HCT116 (cell line): ENCODE data around the gene LAYN. TPM values are rescaled to one million over a fixed set of nuclear protein-coding genes. Genes with fewer than 3 reads are reported as not detected.

Experiments used
- POLR2A ChIP-seq: IDR thresholded peaks from 2 replicates; pipeline ENCODE4 v1.7.0; 2011; ENCODE audit warnings: borderline replicate concordance; ENCODE audit not compliant: insufficient read depth, insufficient read length; ENCODE audit errors: extremely low read depth
- POLR2AphosphoS5 ChIP-seq: IDR thresholded peaks from 2 replicates; pipeline ENCODE4 v1.6.1; 2011; ENCODE audit warnings: mild to moderate bottlenecking, low read depth, low read length, moderate library complexity
- RAD21 ChIP-seq: IDR thresholded peaks from 2 replicates; pipeline ENCODE4 v1.6.1; 2012; ENCODE audit warnings: low read depth, mild to moderate bottlenecking
- REST ChIP-seq: IDR thresholded peaks from 2 replicates; pipeline ENCODE4 v1.6.1; 2012; ENCODE audit warnings: low read depth
- ZBTB33 ChIP-seq: IDR thresholded peaks from 2 replicates; pipeline ENCODE4 v1.6.1; 2011; ENCODE audit warnings: mild to moderate bottlenecking, low read length, moderate library complexity; ENCODE audit not compliant: insufficient replicate concordance; ENCODE audit errors: extremely low read depth
- ZFX ChIP-seq: fragments of 450-650 bp; IDR thresholded peaks from 2 replicates; pipeline ENCODE4 v1.6.1; 2017
- ZNF274 ChIP-seq: fragments of 200-500 bp; sonication (Bioruptor generic); IDR thresholded peaks from 2 replicates; pipeline ENCODE4 v1.6.1; 2014; ENCODE audit warnings: mild to moderate bottlenecking, low read depth, low read length, inconsistent platforms
- total RNA-seq: library from RNA; stranded (reverse); gene quantifications from one replicate; pipeline ENCODE4 v1.2.1, GENCODE V29; 2021; ENCODE audit not compliant: unreplicated experiment

The LAYN gene
- total RNA-seq, 1 experiment from 2014 or later, result not detected

DNA sequence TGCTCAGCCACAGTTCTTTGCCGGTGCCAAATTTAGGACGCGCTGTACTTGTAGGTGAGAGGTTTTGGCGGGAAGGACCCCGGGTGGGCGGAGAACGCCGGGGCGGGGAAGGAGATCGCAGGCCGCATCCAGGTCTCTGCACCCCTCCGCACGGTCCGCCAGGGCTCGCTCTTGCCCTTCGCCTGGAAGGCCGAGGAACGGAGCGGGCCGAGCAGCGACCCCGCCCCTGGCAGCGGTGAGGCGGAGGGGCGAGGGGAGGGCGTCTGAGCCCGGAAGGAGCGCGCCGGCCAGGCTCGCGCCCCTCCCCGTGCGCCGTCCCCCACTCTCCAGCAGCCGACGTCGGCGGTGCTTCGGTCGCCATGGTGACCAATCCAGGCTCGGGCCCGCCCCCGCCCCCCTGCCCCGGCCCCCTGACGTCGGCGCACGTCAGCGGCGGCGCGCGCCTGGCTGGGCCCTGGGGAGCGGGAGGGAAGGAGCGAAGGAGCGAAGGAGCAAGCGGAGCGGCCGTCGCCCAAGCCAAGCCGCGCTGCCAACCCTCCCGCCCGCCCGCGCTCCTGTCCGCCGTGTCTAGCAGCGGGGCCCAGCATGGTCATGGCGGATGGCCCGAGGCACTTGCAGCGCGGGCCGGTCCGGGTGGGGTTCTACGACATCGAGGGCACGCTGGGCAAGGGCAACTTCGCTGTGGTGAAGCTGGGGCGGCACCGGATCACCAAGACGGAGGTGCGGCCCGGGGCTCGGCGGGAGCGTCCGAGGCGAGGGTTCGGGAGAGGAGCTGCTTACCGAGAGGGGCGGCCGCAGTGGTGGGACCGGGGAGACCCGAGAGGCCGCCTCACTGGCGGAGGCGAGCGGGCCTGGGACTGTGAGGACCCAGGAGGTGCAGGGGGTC lies 61.7 kb downstream of the LAYN start, which contains the start of gene SIK2 (continued):
- TF ChIP-seq ZBTB33, result no peak
- peak; percentile 71 for TF ChIP-seq ZFX
- no peak for TF ChIP-seq POLR2A
- no peak for TF ChIP-seq REST
- TF ChIP-seq POLR2AphosphoS5, result peak; percentile 73
- TF ChIP-seq ZNF274, result no peak
- peak; percentile 100 for TF ChIP-seq RAD21
- TF ChIP-seq, all 23 proteins: peak for 8
